HUES48 (cell line): ENCODE results near the gene ERAL1.
"Not testable (repeated sequence)": the region's sequence is repeated elsewhere in the genome, so short reads cannot be mapped to it uniquely, and the experiment has no call there.

Experiments used
- H3K27ac ChIP-seq: one replicate; pipeline ENCODE4 v1.7.0; 2013; ENCODE audit warnings: low read depth, low read length, inconsistent platforms
- H3K27me3 ChIP-seq: 2 replicates; pipeline ENCODE4 v1.6.1; 2013; ENCODE audit warnings: mild to moderate bottlenecking, low read length; ENCODE audit not compliant: control insufficient read depth, insufficient read depth
- H3K36me3 ChIP-seq: 2 replicates; pipeline ENCODE4 v1.6.1; 2013; ENCODE audit warnings: low read length; ENCODE audit not compliant: control insufficient read depth, insufficient read depth
- H3K4me1 ChIP-seq: 2 replicates; pipeline ENCODE4 v1.6.1; 2013; ENCODE audit warnings: mild to moderate bottlenecking, low read length; ENCODE audit not compliant: control insufficient read depth, insufficient read depth
- H3K4me3 ChIP-seq: 2 replicates; pipeline ENCODE4 v1.5.1; 2013; ENCODE audit warnings: mild to moderate bottlenecking, low read depth, low read length
- H3K9ac ChIP-seq: 2 replicates; pipeline ENCODE4 v1.6.1; 2013; ENCODE audit warnings: mild to moderate bottlenecking, low read depth, low read length, moderate library complexity
- H3K9me3 ChIP-seq: 2 replicates; pipeline ENCODE4 v1.6.1; 2013; ENCODE audit warnings: low read length; ENCODE audit not compliant: control insufficient read depth, insufficient read depth

Gene ERAL1

GRCh38 chr17:28901866-28902818 lies 47.3 kb downstream of the ERAL1 start:
- Histone ChIP-seq H3K4me1 (peaks cover 15% of the 10 kb centered on the region), H3K27ac (peak overlapping the region; percentile 83), H3K27me3 (no peaks in the 10 kb centered on the region)

GRCh38 chr17:28902819-28903545 lies 48.2 kb downstream of the ERAL1 start, which contains the start of gene DHRS13:
Gene DHRS13, minus strand, starts transcription at chr17:28903079. Its CDS starts 135 bp downstream, at chr17:28902944.
- peaks cover 11% of the 10 kb centered on the region for H3K4me1 ChIP-seq
- no peaks in the 10 kb centered on the region for H3K27me3 ChIP-seq
- peak within 1 kb of the TSS; percentile 81 for H3K4me3 ChIP-seq
- H3K9me3 ChIP-seq = no peaks in the 10 kb centered on the region
- peak within 1 kb of the TSS; percentile 68 for H3K9ac ChIP-seq
- peak within 1 kb of the TSS; percentile 83 for H3K27ac ChIP-seq
- H3K36me3 ChIP-seq = peaks cover 42% of the 10 kb centered on the region

More at GRCh38 chr17:28901866-28902818, 47.3 kb downstream of the ERAL1 start:
- Histone ChIP-seq H3K9ac (peak overlapping the region; percentile 68), H3K4me3 (peak overlapping the region; percentile 81), H3K36me3 (peaks cover 34% of the 10 kb centered on the region), H3K9me3 (no peaks in the 10 kb centered on the region)

GRCh38 chr17:28903546-28903841 lies 48.7 kb downstream of the ERAL1 start:
- H3K9ac ChIP-seq, H3K4me3 ChIP-seq: not testable (repeated sequence)
- peaks cover 47% of the 10 kb centered on the region for H3K36me3 ChIP-seq

GRCh38 chr17:28904800-28905199 lies 50.0 kb downstream of the ERAL1 start:
- Histone ChIP-seq H3K27me3 (no peaks in the 10 kb centered on the region), H3K27ac (no peak overlapping the region), H3K9me3 (no peaks in the 10 kb centered on the region), H3K4me1 (peaks cover 19% of the 10 kb centered on the region), H3K36me3 (peaks cover 54% of the 10 kb centered on the region), H3K9ac (no peak overlapping the region), H3K4me3 (no peak overlapping the region)

More at GRCh38 chr17:28903546-28903841, 48.7 kb downstream of the ERAL1 start:
- H3K9me3 ChIP-seq, H3K27me3 ChIP-seq, H3K4me1 ChIP-seq: not testable (repeated sequence)
- H3K27ac ChIP-seq = peak overlapping the region; percentile 39

GRCh38 chr17:28906276-28906675 lies 51.5 kb downstream of the ERAL1 start:
- peaks cover 60% of the 10 kb centered on the region for H3K36me3 ChIP-seq

GRCh38 chr17:28906706-28907438 lies 52.1 kb downstream of the ERAL1 start:
- Histone ChIP-seq H3K4me1 (peaks cover 17% of the 10 kb centered on the region), H3K27me3 (no peaks in the 10 kb centered on the region), H3K9ac (no peak overlapping the region), H3K36me3 (peaks cover 66% of the 10 kb centered on the region), H3K27ac (no peak overlapping the region), H3K9me3 (no peaks in the 10 kb centered on the region), H3K4me3 (no peak overlapping the region)

More at GRCh38 chr17:28906276-28906675, 51.5 kb downstream of the ERAL1 start:
- no peaks in the 10 kb centered on the region for H3K27me3 ChIP-seq
- no peak overlapping the region for H3K27ac ChIP-seq
- H3K9me3 ChIP-seq = no peaks in the 10 kb centered on the region
- H3K9ac ChIP-seq = no peak overlapping the region
- H3K4me1 ChIP-seq = peaks cover 21% of the 10 kb centered on the region
- no peak overlapping the region for H3K4me3 ChIP-seq

- Histone ChIP-seq H3K9ac (no peak overlapping the region), H3K9me3 (no peaks in the 10 kb centered on the region), H3K36me3 (peaks cover 77% of the 10 kb centered on the region), H3K27me3 (no peaks in the 10 kb centered on the region), H3K27ac (no peak overlapping the region), H3K4me3 (no peak overlapping the region), H3K4me1 (peaks cover 15% of the 10 kb centered on the region)
Measured at GRCh38 chr17:28907709-28908475, 53.1 kb downstream of the ERAL1 start.

- Histone ChIP-seq H3K4me3 (no peak overlapping the region), H3K9me3 (no peaks in the 10 kb centered on the region), H3K27ac (peak overlapping the region; percentile 32), H3K9ac (no peak overlapping the region), H3K36me3 (peaks cover 85% of the 10 kb centered on the region), H3K27me3 (no peaks in the 10 kb centered on the region), H3K4me1 (peaks cover 12% of the 10 kb centered on the region)
Measured at GRCh38 chr17:28908640-28909167, 53.9 kb downstream of the ERAL1 start.

GRCh38 chr17:28910534-28910933 lies 55.7 kb downstream of the ERAL1 start:
- no peak overlapping the region for H3K4me3 ChIP-seq
- peaks cover 12% of the 10 kb centered on the region for H3K4me1 ChIP-seq
- H3K27ac ChIP-seq = no peak overlapping the region
- no peaks in the 10 kb centered on the region for H3K27me3 ChIP-seq
- H3K36me3 ChIP-seq = peaks cover 98% of the 10 kb centered on the region
- no peak overlapping the region for H3K9ac ChIP-seq
- no peaks in the 10 kb centered on the region for H3K9me3 ChIP-seq
